HCT116 (cell line): ENCODE measurements around the gene RHOD. TPM values are rescaled to one million over a fixed set of nuclear protein-coding genes. Genes with fewer than 3 reads are reported as not detected.

Experiments used
- ATAC-seq: fragments of 200-7000 bp; cut with Tn5 transposase; 2 replicates; pipeline ENCODE4 v1.9.1; 2020; ENCODE audit warnings: mild to moderate bottlenecking, moderate library complexity
- BruUV-seq: library from RNA; stranded (reverse); fragments of 400-500 nt; replicated peaks from 2 replicates; lab custom pipeline; 2021; lab: Mats Ljungman, UMichigan
- CTCF ChIA-PET: fragments of 300-600 bp; sonication (Branson Sonifier 250); formaldehyde crosslinking; loops from one replicate; lab custom pipeline; 2021; ENCODE audit warnings: antibody characterized with exemption; lab: Charles Lee
- POLR2A ChIA-PET: fragments of 300-600, 350-600 bp; sonication (Branson Sonifier 250); formaldehyde crosslinking; loops from one replicate; lab custom pipeline; 2021; ENCODE audit warnings: antibody characterized with exemption; lab: Charles Lee
- RAD21 ChIA-PET, 2 experiments: fragments of 300-600 bp; sonication (Branson Sonifier 250); formaldehyde crosslinking; loops; one replicate each; lab custom pipeline; 2023; ENCODE audit warnings: low total read pairs in 2 of 2; ENCODE audit not compliant: uncharacterized antibody in 2 of 2, unreplicated experiment in 2 of 2, low non-redundant PET in 1 of 2; lab: Charles Lee
- DNase-seq: peaks from one replicate; pipeline ENCODE4 v3.0.0-alpha.2; 2010; ENCODE audit warnings: low read depth, low spot score
- H2AFZ ChIP-seq: fragments of 200-600 bp; shearing (Covaris generic), sonication (generic); 2 replicates; pipeline ENCODE4 v1.6.1; 2017; ENCODE audit warnings: low read depth, mixed run types, mixed read lengths, antibody characterized with exemption, low read length; ENCODE audit not compliant: poor library complexity, severe bottlenecking
- H3K27ac ChIP-seq: 2 replicates; pipeline ENCODE4 v1.5.1; 2012; ENCODE audit warnings: low read depth, low read length
- H3K27me3 ChIP-seq: fragments of 200-600 bp; sonication (generic); 2 replicates; pipeline ENCODE4 v1.6.1; 2016; ENCODE audit warnings: mixed run types, low read length, mixed read lengths; ENCODE audit not compliant: insufficient read depth
- H3K36me3 ChIP-seq, 2 experiments: fragments of 200-500 bp in 1 of 2; fragments of 200-600 bp in 1 of 2; sonication (Bioruptor generic) in 1 of 2; sonication (generic) in 1 of 2; 2 replicates each; pipeline versions ENCODE4 v1.5.1 to v1.6.1; 2014 to 2016; ENCODE audit warnings: low read length in 2 of 2, inconsistent platforms in 1 of 2, mixed read lengths in 1 of 2, mixed run types in 1 of 2; ENCODE audit not compliant: insufficient read depth in 2 of 2, control insufficient read depth in 1 of 2
- H3K4me1 ChIP-seq, 2 experiments: fragments of 200-600 bp in 1 of 2; sonication (generic) in 1 of 2; 2 replicates each; pipeline versions ENCODE4 v1.5.1 to v1.6.1; 2012 to 2017; ENCODE audit warnings: low read length in 2 of 2, inconsistent platforms in 1 of 2, mild to moderate bottlenecking in 1 of 2, mixed read lengths in 1 of 2, mixed run types in 1 of 2, moderate library complexity in 1 of 2; ENCODE audit not compliant: insufficient read depth in 2 of 2, control insufficient read depth in 1 of 2
- H3K4me2 ChIP-seq: fragments of 200-600 bp; sonication (generic); 2 replicates; pipeline ENCODE4 v1.6.1; 2017; ENCODE audit warnings: mixed run types, low read length, mixed read lengths
- H3K4me3 ChIP-seq, 2 experiments: fragments of 200-600 bp in 1 of 2; sonication (generic) in 1 of 2; replicated peaks in 1 of 2; 2 replicates each; pipeline ENCODE4 v1.5.1; 2011 to 2016; ENCODE audit warnings: low read length in 2 of 2, control low read depth in 1 of 2, low read depth in 1 of 2, mild to moderate bottlenecking in 1 of 2, mixed read lengths in 1 of 2, mixed run types in 1 of 2
- H3K79me2 ChIP-seq: fragments of 200-600 bp; sonication (generic); 2 replicates; pipeline ENCODE4 v1.6.1; 2017; ENCODE audit warnings: mild to moderate bottlenecking, mixed run types, low read length, moderate library complexity, mixed read lengths; ENCODE audit not compliant: insufficient read depth
- H3K9ac ChIP-seq: fragments of 200-600 bp; sonication (generic); 2 replicates; pipeline ENCODE4 v1.6.1; 2016; ENCODE audit warnings: low read length, mixed read lengths
- H3K9me2 ChIP-seq: fragments of 200-600 bp; sonication (generic), shearing (Covaris generic); 2 replicates; pipeline ENCODE4 v1.6.1; 2017; ENCODE audit warnings: mixed run types, mild to moderate bottlenecking, moderate library complexity; ENCODE audit not compliant: insufficient read depth
- H3K9me3 ChIP-seq, 2 experiments: fragments of 200-500 bp in 1 of 2; fragments of 200-600 bp in 1 of 2; sonication (Bioruptor generic) in 1 of 2; sonication (generic) in 1 of 2; 2 replicates each; pipeline ENCODE4 v1.6.1; 2014 to 2017; ENCODE audit warnings: low read length in 2 of 2, mixed read lengths in 2 of 2, inconsistent platforms in 1 of 2, low read depth in 1 of 2, mild to moderate bottlenecking in 1 of 2, mixed run types in 1 of 2, moderate library complexity in 1 of 2; ENCODE audit not compliant: control insufficient read depth in 1 of 2, insufficient read depth in 1 of 2
- H4K20me1 ChIP-seq: fragments of 200-600 bp; sonication (generic), shearing (Covaris generic); 2 replicates; pipeline ENCODE4 v1.6.1; 2017; ENCODE audit warnings: mixed run types, mild to moderate bottlenecking, moderate library complexity; ENCODE audit not compliant: insufficient read depth
- CBX3 ChIP-seq: IDR thresholded peaks from 2 replicates; pipeline ENCODE4 v1.6.1; 2012; ENCODE audit warnings: low read depth
- EGR1 ChIP-seq: IDR thresholded peaks from 2 replicates; pipeline ENCODE4 v1.6.1; 2012; ENCODE audit warnings: low read depth
- ELF1 ChIP-seq: IDR thresholded peaks from 2 replicates; pipeline ENCODE4 v1.6.1; 2012; ENCODE audit warnings: low read depth, borderline replicate concordance
- EZH2 ChIP-seq: fragments of 200-600 bp; sonication (generic); IDR thresholded peaks from 2 replicates; pipeline ENCODE4 v1.6.1; 2017; ENCODE audit warnings: antibody characterized with exemption, mixed run types
- EZH2phosphoT487 ChIP-seq: fragments of 200-600 bp; IDR thresholded peaks from 2 replicates; pipeline ENCODE4 v1.6.1; 2018; ENCODE audit warnings: antibody characterized with exemption, borderline replicate concordance
- FOSL1 ChIP-seq: IDR thresholded peaks from 2 replicates; pipeline ENCODE4 v1.6.1; 2012; ENCODE audit warnings: low read depth
- JUND ChIP-seq: IDR thresholded peaks from 2 replicates; pipeline ENCODE4 v1.6.1; 2012
- MAX ChIP-seq: IDR thresholded peaks from 2 replicates; pipeline ENCODE4 v1.6.1; 2012
- POLR2A ChIP-seq: IDR thresholded peaks from 2 replicates; pipeline ENCODE4 v1.7.0; 2011; ENCODE audit warnings: borderline replicate concordance; ENCODE audit not compliant: insufficient read depth, insufficient read length; ENCODE audit errors: extremely low read depth
- POLR2AphosphoS5 ChIP-seq: IDR thresholded peaks from 2 replicates; pipeline ENCODE4 v1.6.1; 2011; ENCODE audit warnings: mild to moderate bottlenecking, low read depth, low read length, moderate library complexity
- REST ChIP-seq: IDR thresholded peaks from 2 replicates; pipeline ENCODE4 v1.6.1; 2012; ENCODE audit warnings: low read depth
- SIN3A ChIP-seq: IDR thresholded peaks from 2 replicates; pipeline ENCODE4 v1.6.1; 2012; ENCODE audit warnings: low read depth
- SP1 ChIP-seq: IDR thresholded peaks from 2 replicates; pipeline ENCODE4 v1.6.1; 2012; ENCODE audit warnings: low read depth
- SRF ChIP-seq: IDR thresholded peaks from 2 replicates; pipeline ENCODE4 v1.6.1; 2012; ENCODE audit warnings: low read depth
- TCF7L2 ChIP-seq: IDR thresholded peaks from 2 replicates; pipeline ENCODE4 v1.7.0; 2011; ENCODE audit warnings: borderline replicate concordance, inconsistent platforms; ENCODE audit not compliant: insufficient read depth, insufficient read length; ENCODE audit errors: extremely low read depth
- ZFX ChIP-seq: fragments of 450-650 bp; IDR thresholded peaks from 2 replicates; pipeline ENCODE4 v1.6.1; 2017
- ZNF274 ChIP-seq: fragments of 200-500 bp; sonication (Bioruptor generic); IDR thresholded peaks from 2 replicates; pipeline ENCODE4 v1.6.1; 2014; ENCODE audit warnings: mild to moderate bottlenecking, low read depth, low read length, inconsistent platforms
- intact Hi-C: fragments of 100-400 bp; cut with micrococcal nuclease; formaldehyde crosslinking; loops from 2 replicates; pipeline ENCODE4 v1.10.0; 2022
- total RNA-seq: library from RNA; stranded (reverse); gene quantifications from one replicate; pipeline ENCODE4 v1.2.1, GENCODE V29; 2021; ENCODE audit not compliant: unreplicated experiment

RHOD gene
- total RNA-seq, 1 experiment from 2014 or later: 42.0 TPM

- TF ChIP-seq REST: no peak
- no peak for TF ChIP-seq SP1
- no peak for TF ChIP-seq EZH2
- TF ChIP-seq CBX3: no peak
- TF ChIP-seq POLR2A: no peak
- TF ChIP-seq JUND: no peak
- TF ChIP-seq SIN3A: no peak; the same call in 1 of the 2 replicates
- no peak for TF ChIP-seq TCF7L2
- no peak for TF ChIP-seq MAX
Measured at GRCh38 chr11:67120456-67120855, 63.8 kb downstream of the RHOD start (continued).

- POLR2A ChIA-PET: no interaction called here
- Histone ChIP-seq H3K9me2 (no peaks in the 10 kb centered on the region), H3K4me1 (peaks cover 7 to 13% of the 10 kb centered on the region in 2 experiments), H3K4me3 (peak overlapping the region; percentile 91 to 95), H3K27me3 (no peaks in the 10 kb centered on the region), H2AFZ (no peak overlapping the region), H3K9me3 (no peaks in the 10 kb centered on the region), H4K20me1 (no peaks in the 10 kb centered on the region), H3K36me3 (peaks cover 7 to 10% of the 10 kb centered on the region in 2 experiments; a peak in 3 of 4 replicates), H3K9ac (peak overlapping the region; percentile 85), H3K79me2 (peaks cover 59% of the 10 kb centered on the region), H3K4me2 (peak overlapping the region; percentile 96), H3K27ac (peak overlapping the region; percentile 13; the same call in 1 of the 2 replicates)
- DNase-seq: no peak
- TF ChIP-seq EZH2phosphoT487 (no peak), REST (no peak), FOSL1 (no peak), ZFX (no peak), EGR1 (no peak), ZNF274 (no peak), SIN3A (no peak), SRF (no peak), ELF1 (no peak), POLR2AphosphoS5 (no peak)
- ATAC-seq: no peak
- BruUV-seq: TSS peak; percentile 55
- intact Hi-C loops: no loop called here
- RAD21 ChIA-PET: no interaction called here
- CTCF ChIA-PET: no interaction called here
Measured at GRCh38 chr11:67120881-67121710, 64.4 kb downstream of the RHOD start.
